Right cardiac atrium (tissue), 5 donors: ENCODE results near the gene STARD5. TPM values are rescaled to one million over a fixed set of nuclear protein-coding genes. Genes with fewer than 3 reads are reported as not detected.

Experiments
- ATAC-seq, 2 donors: fragments of 200-7000 bp; cut with Tn5 transposase; one replicate each; pipeline versions ENCODE4 v1.8.0 to v1.9.1; 2020; ENCODE audit warnings: moderate library complexity in 2 of 2, mild to moderate bottlenecking in 1 of 2
- DNase-seq, 3 donors: peaks; one replicate each; pipeline ENCODE4 v3.0.0-alpha.2; 2020
- H3K27ac ChIP-seq: one replicate; pipeline ENCODE4 v1.5.1; 2013; ENCODE audit warnings: mild to moderate bottlenecking, low read length, control low read depth, moderate library complexity
- H3K27me3 ChIP-seq: one replicate; pipeline ENCODE4 v1.6.1; 2013; ENCODE audit not compliant: control insufficient read depth, insufficient read depth
- H3K4me1 ChIP-seq: one replicate; pipeline ENCODE4 v1.6.1; 2013; ENCODE audit warnings: low read length; ENCODE audit not compliant: control insufficient read depth, insufficient read depth
- H3K4me3 ChIP-seq: one replicate; pipeline ENCODE4 v1.5.1; 2013; ENCODE audit warnings: low read length, control low read depth
- H3K9me3 ChIP-seq: one replicate; pipeline ENCODE4 v1.6.1; 2013; ENCODE audit warnings: low read length; ENCODE audit not compliant: control insufficient read depth
- WGBS: extraction: QIAGEN DNeasy Blood & Tissue Kit; methylation state at CpG from one replicate; pipeline ENCODE4 v1.1.7; 2013; 5-methylcytosine and 5-hydroxymethylcytosine counted together
- intact Hi-C, 4 donors: fragments of 100-400 bp; cut with DNase I; formaldehyde crosslinking; loops; one replicate each; pipeline versions ENCODE4 v1.11.0 to v1.14.0; 2022 to 2023
- polyA plus RNA-seq: library from polyadenylated mRNA; stranded (reverse); fragments of 200-250 nt; gene quantifications from one replicate; pipeline ENCODE4 v1.2.3, GENCODE V29; 2013
- total RNA-seq, 4 donors: library from RNA; stranded (reverse); fragmentation: NEBNext Ultra II Directional; extraction: Animal tissue kit (Norgen Biotek cat#: 25700); gene quantifications; one replicate each; pipeline ENCODE4 v1.2.1, GENCODE V29; 2021
- donor health status: healthy with polysubstance abuse.
- donor health status: DM: no; HTN: yes; CAD: no.
- donor health status: DM: no; HTN: no; CAD: no.
- donor health status: DM: no; HTN: yes; CAD: no; lungs with severe emphysema.
- donor health status: DM: yes; HTN: yes; CAD: no.

STARD5 gene
- total and polyA plus RNA-seq, 5 donors = 1.7 to 5.3 (median 2.7) TPM

DNA sequence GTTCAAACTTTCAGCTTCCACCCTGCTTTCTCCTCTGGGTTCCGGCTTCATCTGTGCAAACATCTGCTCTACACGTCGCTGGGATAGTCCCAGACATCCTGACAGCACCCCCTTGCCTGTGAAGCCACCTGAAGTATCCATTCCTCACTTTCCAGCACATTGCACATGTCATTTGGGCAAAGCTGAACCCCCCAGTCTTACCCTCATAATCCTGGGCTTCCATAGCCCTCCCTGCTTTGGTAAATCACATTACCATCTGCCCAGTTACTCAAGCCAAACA is 42.5 kb downstream of the STARD5 start:
- intact Hi-C loops = loop anchor here in 1 of 4 donors (10.0 kb wide), 1 partner anchor 103 kb away; no protein-coding TSS in a partner anchor

GRCh38 chr15:81280696-81281455 is 43.1 kb downstream of the STARD5 start:
- intact Hi-C loops = loop anchor here in 1 of 4 donors (10.0 kb wide), 1 partner anchor 104 kb away; no protein-coding TSS in a partner anchor
- Histone ChIP-seq H3K4me1 (peaks cover 2% of the 10 kb centered on the region), H3K9me3 (no peaks in the 10 kb centered on the region), H3K27ac (no peak overlapping the region), H3K4me3 (no peak overlapping the region), H3K27me3 (no peaks in the 10 kb centered on the region)
- DNase-seq (no peak), ATAC-seq (no peak)
- 81% methylated on average over 8 of the region's 8 CpGs for WGBS

More for the DNA sequence above, 42.5 kb downstream of the STARD5 start:
- no peaks in the 10 kb centered on the region for H3K27me3 ChIP-seq
- WGBS = 96% methylated on average over 3 of the region's 3 CpGs
- no peak for DNase-seq
- H3K27ac ChIP-seq = no peak overlapping the region
- no peaks in the 10 kb centered on the region for H3K9me3 ChIP-seq
- no peak for ATAC-seq
- peaks cover 2% of the 10 kb centered on the region for H3K4me1 ChIP-seq
- no peak overlapping the region for H3K4me3 ChIP-seq

GRCh38 chr15:81279621-81280485 is 44.1 kb downstream of the STARD5 start:
- Histone ChIP-seq H3K4me3 (no peak overlapping the region), H3K9me3 (no peaks in the 10 kb centered on the region), H3K4me1 (peaks cover 2% of the 10 kb centered on the region), H3K27ac (no peak overlapping the region), H3K27me3 (no peaks in the 10 kb centered on the region)
- ATAC-seq (no peak), DNase-seq (no peak)
- 80% methylated on average over 12 of the region's 12 CpGs for WGBS
- intact Hi-C loops = loop anchor here in 2 of 4 donors (5.0 to 10.0 kb wide), 2 partner anchors 105 to 122 kb away; no protein-coding TSS in a partner anchor

DNA sequence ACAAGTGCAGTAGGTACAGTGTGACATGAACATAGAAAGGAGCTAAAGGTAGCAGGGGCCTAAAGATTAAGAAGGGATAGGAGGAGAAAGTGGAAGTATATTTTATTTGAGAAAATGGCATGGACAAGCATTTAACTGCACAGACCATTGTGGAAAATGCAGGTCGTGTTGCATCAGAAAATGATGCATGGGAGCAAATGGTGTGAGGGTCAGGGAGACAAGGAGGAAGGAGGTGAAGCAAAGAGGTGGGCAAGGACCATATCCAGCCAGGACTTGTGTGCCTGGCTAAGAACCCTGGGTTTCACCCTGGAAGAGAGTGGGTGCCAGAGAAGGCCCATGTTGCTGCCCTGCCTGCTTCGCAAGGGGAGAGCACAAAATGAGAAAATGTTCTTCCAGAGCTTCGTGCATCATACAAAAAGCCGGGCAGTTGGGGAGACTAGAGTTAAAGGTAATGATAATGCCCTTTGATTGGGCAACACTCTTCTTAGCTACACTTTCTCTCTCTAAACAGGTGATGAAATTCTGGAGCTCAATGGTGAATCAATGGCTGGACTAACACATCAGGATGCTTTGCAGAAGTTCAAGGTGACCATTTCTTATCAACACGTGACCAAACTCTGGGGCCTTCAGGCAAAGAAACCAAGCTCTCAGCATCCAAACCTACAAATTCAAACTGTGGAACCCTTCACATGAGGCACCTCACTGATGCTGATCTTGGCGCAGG is 45.5 kb downstream of the STARD5 start:
- no peaks in the 10 kb centered on the region for H3K9me3 ChIP-seq
- H3K4me3 ChIP-seq = no peak overlapping the region
- no peak overlapping the region for H3K27ac ChIP-seq
- no peak for ATAC-seq
- 94% methylated on average over 6 of the region's 6 CpGs for WGBS
- no peaks in the 10 kb centered on the region for H3K27me3 ChIP-seq
- H3K4me1 ChIP-seq = no peaks in the 10 kb centered on the region
- DNase-seq = no peak
- intact Hi-C loops = loop anchor here in 1 of 4 donors (5.0 kb wide), 1 partner anchor 124 kb away; no protein-coding TSS in a partner anchor

DNA sequence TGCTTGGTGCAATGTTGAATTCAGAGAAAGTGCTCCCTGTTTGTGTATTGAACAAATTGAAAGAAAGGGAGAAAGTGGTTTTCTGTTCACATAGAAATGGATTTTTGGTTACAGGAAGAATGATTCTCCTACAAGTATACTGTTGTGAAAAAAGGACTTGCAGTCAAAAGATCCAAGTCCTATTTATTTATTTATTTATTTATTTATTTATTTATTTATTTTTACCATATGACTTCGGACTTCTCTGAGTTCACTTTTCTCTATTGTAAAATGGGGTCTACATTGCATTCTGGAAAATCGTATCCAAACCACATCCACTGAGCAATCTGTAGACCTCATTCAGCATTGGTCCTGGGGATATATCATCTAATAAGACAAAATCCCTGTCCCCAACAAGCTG is 46.1 kb downstream of the STARD5 start:
- Histone ChIP-seq H3K9me3 (no peaks in the 10 kb centered on the region), H3K4me3 (no peak overlapping the region), H3K4me1 (no peaks in the 10 kb centered on the region), H3K27me3 (no peaks in the 10 kb centered on the region), H3K27ac (no peak overlapping the region)
- DNase-seq = no peak
- WGBS = 98% methylated on average over 2 of the region's 2 CpGs
- intact Hi-C loops = loop anchor here in 1 of 4 donors (5.0 kb wide), 1 partner anchor 124 kb away; no protein-coding TSS in a partner anchor
- no peak for ATAC-seq

DNA sequence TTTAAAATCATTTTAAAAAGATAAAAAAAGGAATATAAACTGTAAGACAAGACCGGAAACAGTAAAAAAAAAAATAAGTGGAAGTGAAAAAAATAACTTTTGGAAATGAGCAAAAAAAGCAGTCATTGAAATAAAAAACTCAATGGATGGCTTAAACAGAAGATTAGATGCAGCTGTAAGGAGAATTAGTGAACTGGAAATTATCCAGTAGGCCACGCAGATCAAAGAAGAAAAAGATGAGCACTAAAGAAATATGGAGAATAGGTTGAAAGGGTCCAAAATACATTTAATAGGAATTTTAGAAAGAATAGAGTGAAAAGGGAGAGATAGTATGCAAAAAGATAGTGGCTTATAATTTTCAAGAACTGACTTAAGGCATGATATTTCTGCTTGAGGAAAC is 47.0 kb downstream of the STARD5 start:
- Histone ChIP-seq H3K9me3 (no peaks in the 10 kb centered on the region), H3K27ac (no peak overlapping the region), H3K4me1 (no peaks in the 10 kb centered on the region), H3K4me3 (no peak overlapping the region), H3K27me3 (no peaks in the 10 kb centered on the region)
- ATAC-seq (no peak), DNase-seq (no peak)
- intact Hi-C loops = loop anchor here in 1 of 4 donors (5.0 kb wide), 1 partner anchor 125 kb away; no protein-coding TSS in a partner anchor
- 98% methylated on average over 2 of the region's 2 CpGs for WGBS

- 71% methylated on average over 3 of the region's 3 CpGs for WGBS
- no peaks in the 10 kb centered on the region for H3K4me1 ChIP-seq
- peak overlapping the region; percentile 51 for H3K27ac ChIP-seq
- DNase-seq (peak in 1 of 3 donors; percentile 72), ATAC-seq (peak; percentile 69 to 75)
- no peak overlapping the region for H3K4me3 ChIP-seq
- no peaks in the 10 kb centered on the region for H3K27me3 ChIP-seq
- H3K9me3 ChIP-seq = no peaks in the 10 kb centered on the region
- intact Hi-C loops = loop anchor here in 3 of 4 donors (2.0 to 5.0 kb wide), 2 partner anchors 125 to 126 kb away; no protein-coding TSS in a partner anchor
These were observed 48.1 kb downstream of the STARD5 start for GRCh38 chr15:81275711-81276392.

- H3K4me1 ChIP-seq = no peaks in the 10 kb centered on the region
- ATAC-seq (peak; percentile 87 to 88), DNase-seq (peak; percentile 72 to 86 (median 77))
- H3K4me3 ChIP-seq = no peak overlapping the region
- no peaks in the 10 kb centered on the region for H3K27me3 ChIP-seq
- 12% methylated on average over 10 of the region's 11 CpGs for WGBS
- H3K27ac ChIP-seq = peak overlapping the region; percentile 22
- intact Hi-C loops = loop anchor here in 3 of 4 donors (2.0 to 5.0 kb wide), 2 partner anchors 126 to 127 kb away; no protein-coding TSS in a partner anchor
- H3K9me3 ChIP-seq = no peaks in the 10 kb centered on the region
These were observed 48.8 kb downstream of the STARD5 start for GRCh38 chr15:81274931-81275707.

GRCh38 chr15:81274255-81274654 is 49.7 kb downstream of the STARD5 start:
- Histone ChIP-seq H3K4me3 (no peak overlapping the region), H3K27me3 (no peaks in the 10 kb centered on the region), H3K9me3 (no peaks in the 10 kb centered on the region), H3K4me1 (no peaks in the 10 kb centered on the region), H3K27ac (no peak overlapping the region)
- ATAC-seq (no peak), DNase-seq (no peak)
- 91% methylated on average over 4 of the region's 4 CpGs for WGBS
- intact Hi-C loops = loop anchor here in 2 of 4 donors (2.0 kb wide), 1 partner anchor 127 kb away; no protein-coding TSS in a partner anchor
